Stomach (tissue), 4 donors: ENCODE results near the gene GNA14.

ENCODE experiments used
- EP300 ChIP-seq: sonication (generic); formaldehyde crosslinking; IDR thresholded peaks from one replicate; pipeline ENCODE4 v1.6.1; 2017; ENCODE audit warnings: antibody characterized with exemption
- POLR2A ChIP-seq, 4 donors: fragments of 450-650 bp; IDR thresholded peaks; one replicate each; pipeline ENCODE4 v1.6.1; 2016; ENCODE audit warnings: antibody characterized with exemption in 4 of 4, control low read depth in 2 of 4, mild to moderate bottlenecking in 1 of 4, moderate library complexity in 1 of 4
- POLR2AphosphoS5 ChIP-seq, 3 donors: sonication (generic); formaldehyde crosslinking; IDR thresholded peaks; one replicate each; pipeline ENCODE4 v1.6.1; 2016; ENCODE audit warnings: antibody characterized with exemption in 3 of 3
- TF ChIP-seq, protein P1 (sequence below), 7 experiments: fragments of 450-650 bp in 4 of 7; fragments of 200-600 bp in 3 of 7; sonication (generic) in 3 of 7; IDR thresholded peaks; one replicate each; pipeline ENCODE4 v1.5.1; 2016 to 2019; ENCODE audit warnings: antibody characterized with exemption in 7 of 7, control low read depth in 2 of 7, mild to moderate bottlenecking in 1 of 7

DNA sequence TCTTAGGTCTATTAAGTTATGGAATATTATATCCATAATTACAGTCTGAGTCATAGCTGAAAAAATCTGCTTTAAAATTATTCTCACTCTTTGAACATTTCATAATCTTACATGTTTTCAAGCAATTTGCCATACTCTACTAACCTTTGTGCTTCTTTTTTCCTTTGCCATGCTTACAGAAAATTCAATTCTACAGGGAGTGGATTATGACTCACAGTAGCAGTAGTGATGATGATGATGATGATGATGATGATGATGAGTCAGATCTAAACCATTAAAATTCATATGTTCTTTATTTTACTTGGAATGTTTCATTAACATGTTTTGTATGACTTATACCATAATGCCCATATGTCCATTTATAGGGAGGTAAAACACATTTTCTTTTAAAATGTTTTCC is 263.7 kb downstream of the GNA14 start:
- TF ChIP-seq, protein P1, sequence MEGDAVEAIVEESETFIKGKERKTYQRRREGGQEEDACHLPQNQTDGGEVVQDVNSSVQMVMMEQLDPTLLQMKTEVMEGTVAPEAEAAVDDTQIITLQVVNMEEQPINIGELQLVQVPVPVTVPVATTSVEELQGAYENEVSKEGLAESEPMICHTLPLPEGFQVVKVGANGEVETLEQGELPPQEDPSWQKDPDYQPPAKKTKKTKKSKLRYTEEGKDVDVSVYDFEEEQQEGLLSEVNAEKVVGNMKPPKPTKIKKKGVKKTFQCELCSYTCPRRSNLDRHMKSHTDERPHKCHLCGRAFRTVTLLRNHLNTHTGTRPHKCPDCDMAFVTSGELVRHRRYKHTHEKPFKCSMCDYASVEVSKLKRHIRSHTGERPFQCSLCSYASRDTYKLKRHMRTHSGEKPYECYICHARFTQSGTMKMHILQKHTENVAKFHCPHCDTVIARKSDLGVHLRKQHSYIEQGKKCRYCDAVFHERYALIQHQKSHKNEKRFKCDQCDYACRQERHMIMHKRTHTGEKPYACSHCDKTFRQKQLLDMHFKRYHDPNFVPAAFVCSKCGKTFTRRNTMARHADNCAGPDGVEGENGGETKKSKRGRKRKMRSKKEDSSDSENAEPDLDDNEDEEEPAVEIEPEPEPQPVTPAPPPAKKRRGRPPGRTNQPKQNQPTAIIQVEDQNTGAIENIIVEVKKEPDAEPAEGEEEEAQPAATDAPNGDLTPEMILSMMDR (IDR thresholded peaks at IDR 0.05), result no peak
- TF ChIP-seq POLR2AphosphoS5 (IDR thresholded peaks at IDR 0.05), result no peak
- no peak for TF ChIP-seq POLR2A (IDR thresholded peaks at IDR 0.05)
- TF ChIP-seq EP300, result no peak
